Heart left ventricle (tissue), 16 donors: ENCODE data around the gene COL15A1. TPM values are rescaled to one million over a fixed set of nuclear protein-coding genes. Genes with fewer than 3 reads are reported as not detected.

Source experiments
- ATAC-seq, 4 donors: fragments of 200-7000 bp; cut with Tn5 transposase; one replicate each; pipeline ENCODE4 v1.9.1; 2020 to 2022; ENCODE audit warnings: moderate library complexity in 4 of 4, mild to moderate bottlenecking in 3 of 4, moderate number of reproducible peaks in 1 of 4
- DNase-seq, 5 donors: peaks; one replicate each; pipeline ENCODE4 v3.0.0-alpha.2; 2020
- H3K27ac ChIP-seq, 12 donors: fragments of 200-600 bp; sonication (generic) in 4 of 12; one replicate each; pipeline versions ENCODE4 v1.5.0 to v1.8.0; 2016 to 2022; ENCODE audit warnings: mild to moderate bottlenecking in 2 of 12
- H3K27me3 ChIP-seq, 9 donors: fragments of 200-600 bp; sonication (generic) in 2 of 9; one replicate each; pipeline versions ENCODE4 v1.5.1 to v1.8.0; 2016 to 2022; ENCODE audit warnings: mild to moderate bottlenecking in 3 of 9
- H3K36me3 ChIP-seq, 9 donors: fragments of 200-600 bp; sonication (generic) in 2 of 9; one replicate each; pipeline versions ENCODE4 v1.5.0 to v1.8.0; 2018 to 2022; ENCODE audit warnings: mild to moderate bottlenecking in 2 of 9
- H3K4me1 ChIP-seq, 12 donors: fragments of 200-600 bp; sonication (generic) in 4 of 12; one replicate each; pipeline versions ENCODE4 v1.5.0 to v1.8.0; 2016 to 2022; ENCODE audit warnings: mild to moderate bottlenecking in 3 of 12
- H3K4me3 ChIP-seq, 12 donors: fragments of 200-600 bp; sonication (generic) in 4 of 12; one replicate each; pipeline versions ENCODE4 v1.5.0 to v1.8.0; 2017 to 2022; ENCODE audit warnings: mild to moderate bottlenecking in 9 of 12, moderate library complexity in 4 of 12
- H3K9me3 ChIP-seq, 12 donors: fragments of 200-600 bp; sonication (generic) in 4 of 12; one replicate each; pipeline versions ENCODE4 v1.5.0 to v1.8.0; 2016 to 2022; ENCODE audit warnings: mild to moderate bottlenecking in 1 of 12
- POLR2A ChIP-seq, 2 donors: fragments of 450-650 bp; IDR thresholded peaks; one replicate each; pipeline ENCODE4 v1.6.1; 2017; ENCODE audit warnings: antibody characterized with exemption in 2 of 2, mild to moderate bottlenecking in 2 of 2, moderate library complexity in 2 of 2
- WGBS, 4 donors: extraction: QIAGEN DNeasy Blood & Tissue Kit in 2 of 4; methylation state at CpG; one replicate each; pipeline versions ENCODE4 v1.1.5 to v1.1.7; 2013 to 2018; 5-methylcytosine and 5-hydroxymethylcytosine counted together
- intact Hi-C, 10 donors: fragments of 100-400 bp; cut with DNase I; formaldehyde crosslinking; loops; one replicate each; pipeline versions ENCODE4 v1.11.1 to v1.14.2; 2022
- polyA plus RNA-seq, 2 donors: library from polyadenylated mRNA; stranded (reverse); fragments of 200-250 nt; gene quantifications; one replicate each; pipeline ENCODE4 v1.2.3, GENCODE V29; 2013
- total RNA-seq, 9 donors: library from RNA; depleted of rRNA in 2 of 9; stranded (reverse); fragments of >200 nt in 2 of 9; fragmentation: NEBNext Ultra II Directional in 3 of 9; extraction: Animal tissue kit (Norgen Biotek cat#: 25700) in 3 of 9; gene quantifications; one replicate each; pipeline versions ENCODE4 v1.1.0 to v1.2.4, GENCODE V29; 2016 to 2023
- TF ChIP-seq, protein P1 (sequence below), 12 donors: fragments of 200-600 bp; sonication (generic) in 4 of 12; IDR thresholded peaks; one replicate each; pipeline versions ENCODE4 v1.5.0 to v1.8.0; 2018 to 2022; ENCODE audit warnings: antibody characterized with exemption in 12 of 12, mild to moderate bottlenecking in 5 of 12
- donor health status: ischemic (EF 13 %, LVEDD 7.1; RV severe dilation, severe dysfunction).
- donor health status: healthy with polysubstance abuse.
- donor health status: DM: no; HTN: yes; CAD: no.
- donor health status: DM: no; HTN: no; CAD: no.
- donor health status: ischemic (EF 25% LVEDD 6.9; RV normal size, moderate dysfunction).
- donor health status: ischemic (EF 25% LVEDD 5.7; RV mildly dilated, moderate dysfunction).
- donor health status: healthy.
- donor health status: DM: yes; HTN: yes; CAD: no.
- donor health status: ischemic (EF 35%, LVEDD 5.7; RV mildly dilated, moderate dysfunction).
- donor health status: nonischemic (EF 11% LVEDD 7.7; RV severe dilation, severe dysfunction).
- donor health status: DM: yes; HTN: yes; CAD: no.
- donor health status: PGD.
- donor health status: ischemic (EF 29% LVEDD 5.4; RV normal size, mild dysfunction).
- donor health status: nonischemic (EF 23%, LVEDD 6.1; RV moderate dilation, normal function).

The COL15A1 gene
- total and polyA plus RNA-seq, 11 donors, result 12.4 to 81.0 (median 38.8) TPM

DNA sequence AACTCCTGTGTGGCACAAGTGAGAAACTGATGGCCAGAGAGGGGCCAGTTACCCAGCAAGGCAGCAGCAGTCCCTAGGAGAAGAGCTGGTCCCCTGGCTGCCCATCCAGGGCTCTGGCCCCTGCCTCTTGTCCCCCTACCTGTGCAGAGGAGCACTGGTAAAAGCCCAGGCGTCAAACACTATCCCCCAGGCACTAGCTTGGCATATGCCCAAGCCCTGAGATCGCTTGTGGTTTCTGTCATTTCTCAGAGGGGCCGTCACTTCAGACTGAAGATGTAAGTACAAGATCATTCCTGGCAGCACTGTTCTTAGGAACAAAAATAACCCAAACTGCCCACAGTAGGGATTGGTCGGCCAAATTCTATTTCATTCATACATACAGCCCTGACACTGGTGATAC lies 53.9 kb downstream of the COL15A1 start:
- intact Hi-C loops, result loop anchor here (1.0 to 10.0 kb wide), 10 partner anchors 22 to 149 kb away; no protein-coding TSS in a partner anchor
- no peaks in the 10 kb centered on the region for H3K27me3 ChIP-seq
- peaks cover 4 to 84% (median 64%) of the 10 kb centered on the region in 12 donors for H3K4me1 ChIP-seq
- peak in 4 of 5 donors; percentile 53 to 79 (median 64) for DNase-seq
- peak in 2 of 4 donors; percentile 44 to 46 for ATAC-seq
- peaks cover 0 to 56% (median 5%) of the 10 kb centered on the region in 9 donors for H3K36me3 ChIP-seq
- peak overlapping the region in 11 of 12 donors; percentile 62 to 89 (median 79) for H3K27ac ChIP-seq
- no peak overlapping the region for H3K4me3 ChIP-seq
- H3K9me3 ChIP-seq, result no peaks in the 10 kb centered on the region
- 15 to 37% (median 25%) methylated on average over 4 of the region's 4 CpGs for WGBS, 4 donors
- no peak for TF ChIP-seq POLR2A (IDR thresholded peaks at IDR 0.05)
- TF ChIP-seq, protein P1, sequence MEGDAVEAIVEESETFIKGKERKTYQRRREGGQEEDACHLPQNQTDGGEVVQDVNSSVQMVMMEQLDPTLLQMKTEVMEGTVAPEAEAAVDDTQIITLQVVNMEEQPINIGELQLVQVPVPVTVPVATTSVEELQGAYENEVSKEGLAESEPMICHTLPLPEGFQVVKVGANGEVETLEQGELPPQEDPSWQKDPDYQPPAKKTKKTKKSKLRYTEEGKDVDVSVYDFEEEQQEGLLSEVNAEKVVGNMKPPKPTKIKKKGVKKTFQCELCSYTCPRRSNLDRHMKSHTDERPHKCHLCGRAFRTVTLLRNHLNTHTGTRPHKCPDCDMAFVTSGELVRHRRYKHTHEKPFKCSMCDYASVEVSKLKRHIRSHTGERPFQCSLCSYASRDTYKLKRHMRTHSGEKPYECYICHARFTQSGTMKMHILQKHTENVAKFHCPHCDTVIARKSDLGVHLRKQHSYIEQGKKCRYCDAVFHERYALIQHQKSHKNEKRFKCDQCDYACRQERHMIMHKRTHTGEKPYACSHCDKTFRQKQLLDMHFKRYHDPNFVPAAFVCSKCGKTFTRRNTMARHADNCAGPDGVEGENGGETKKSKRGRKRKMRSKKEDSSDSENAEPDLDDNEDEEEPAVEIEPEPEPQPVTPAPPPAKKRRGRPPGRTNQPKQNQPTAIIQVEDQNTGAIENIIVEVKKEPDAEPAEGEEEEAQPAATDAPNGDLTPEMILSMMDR (IDR thresholded peaks at IDR 0.05), result no peak

GRCh38 chr9:98998441-98999151 lies 54.9 kb downstream of the COL15A1 start:
- ATAC-seq (peak; percentile 83 to 87 (median 85)), DNase-seq (peak; percentile 86 to 92 (median 91))
- Histone ChIP-seq H3K27ac (peak overlapping the region; percentile 55 to 89 (median 78)), H3K9me3 (no peaks in the 10 kb centered on the region), H3K27me3 (no peaks in the 10 kb centered on the region), H3K4me3 (peak overlapping the region in 2 of 12 donors; percentile 5 to 10), H3K4me1 (peaks cover 4 to 74% (median 56%) of the 10 kb centered on the region in 12 donors), H3K36me3 (peaks cover 0 to 64% (median 13%) of the 10 kb centered on the region in 9 donors)
- 3 to 8% (median 6%) methylated on average over 14 to 19 of the region's 19 CpGs for WGBS, 4 donors
- intact Hi-C loops, result loop anchor here (1.0 to 10.0 kb wide), 12 partner anchors 23 to 150 kb away; no protein-coding TSS in a partner anchor
- no peak for TF ChIP-seq POLR2A (IDR thresholded peaks at IDR 0.05)
- TF ChIP-seq, protein P1 (IDR thresholded peaks at IDR 0.05), result peak; percentile 80 to 96 (median 91)

- Histone ChIP-seq H3K9me3 (no peaks in the 10 kb centered on the region), H3K27me3 (no peaks in the 10 kb centered on the region), H3K27ac (peak overlapping the region; percentile 55 to 89 (median 78)), H3K4me1 (peaks cover 4 to 69% (median 54%) of the 10 kb centered on the region in 12 donors), H3K4me3 (no peak overlapping the region), H3K36me3 (peaks cover 0 to 70% (median 15%) of the 10 kb centered on the region in 9 donors)
- TF ChIP-seq POLR2A (IDR thresholded peaks at IDR 0.05), result no peak
- TF ChIP-seq, protein P1 (IDR thresholded peaks at IDR 0.05), result peak in 3 of 12 donors; percentile 1 to 38 (median 5)
- DNase-seq (peak in 1 of 5 donors; percentile 47), ATAC-seq (no peak)
- WGBS, 4 donors, result 17 to 25% (median 20%) methylated on average over 6 of the region's 6 CpGs
- intact Hi-C loops, result loop anchor here in 9 of 10 donors (1.0 to 10.0 kb wide), 11 partner anchors 24 to 151 kb away; no protein-coding TSS in a partner anchor
Measured at GRCh38 chr9:98999152-98999525, 55.4 kb downstream of the COL15A1 start.
